Coronary artery (tissue), 2 donors: Measurements from ENCODE around the gene JAG1.
A peak's percentile ranks its signal among the peaks of the same experiment; 100 is the strongest.

Experiments
- DNase-seq: peaks from one replicate; pipeline ENCODE4 v3.0.0-alpha.2; 2017; ENCODE audit warnings: low spot score
- H3K27ac ChIP-seq, 2 donors: fragments of 200-600 bp; sonication (generic); one replicate each; pipeline ENCODE4 v1.5.1; 2016 to 2019
- H3K4me3 ChIP-seq: fragments of 200-600 bp; sonication (generic); 2 replicates; pipeline ENCODE4 v1.5.1; 2016; ENCODE audit warnings: mild to moderate bottlenecking, moderate library complexity
- CTCF ChIP-seq: fragments of 200-600 bp; sonication (generic); IDR thresholded peaks from one replicate; pipeline ENCODE4 v1.5.1; 2019; ENCODE audit warnings: antibody characterized with exemption

JAG1 gene

DNA sequence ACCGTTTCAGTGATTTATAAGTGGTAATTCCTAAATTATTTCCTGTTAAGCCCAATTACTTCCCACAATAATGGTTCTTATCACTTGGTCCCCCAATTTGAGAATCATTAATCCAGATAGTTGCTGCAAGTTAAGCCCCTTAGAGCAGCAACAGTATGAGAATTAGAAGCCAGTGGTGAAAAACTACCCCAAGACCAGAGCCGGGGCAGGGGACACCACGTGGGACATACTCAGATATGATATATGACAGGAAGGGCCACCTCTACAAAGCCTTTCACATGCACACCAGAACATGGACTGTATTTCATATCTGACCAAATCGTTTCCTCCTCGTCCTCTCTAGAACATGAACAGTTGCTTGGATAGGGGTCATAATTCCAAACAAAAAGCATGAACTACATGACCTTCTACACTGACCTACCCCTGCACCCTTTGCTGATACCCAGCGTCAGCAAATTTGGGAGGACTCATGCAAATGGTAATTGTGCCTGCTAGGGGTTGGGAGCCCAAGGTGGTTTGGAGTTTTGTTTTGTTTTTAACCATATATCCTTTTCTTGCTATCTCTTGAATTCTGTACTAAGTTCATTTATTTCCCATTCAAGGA lies 3.9 kb downstream of the JAG1 start:
- no peak for TF ChIP-seq CTCF
- Histone ChIP-seq H3K4me3 (peak overlapping the region; percentile 98), H3K27ac (peak overlapping the region; percentile 89 to 93)
- DNase-seq: no peak

GRCh38 chr20:10668677-10669368 lies 5.0 kb downstream of the JAG1 start:
- no peak for DNase-seq
- no peak for TF ChIP-seq CTCF

DNA sequence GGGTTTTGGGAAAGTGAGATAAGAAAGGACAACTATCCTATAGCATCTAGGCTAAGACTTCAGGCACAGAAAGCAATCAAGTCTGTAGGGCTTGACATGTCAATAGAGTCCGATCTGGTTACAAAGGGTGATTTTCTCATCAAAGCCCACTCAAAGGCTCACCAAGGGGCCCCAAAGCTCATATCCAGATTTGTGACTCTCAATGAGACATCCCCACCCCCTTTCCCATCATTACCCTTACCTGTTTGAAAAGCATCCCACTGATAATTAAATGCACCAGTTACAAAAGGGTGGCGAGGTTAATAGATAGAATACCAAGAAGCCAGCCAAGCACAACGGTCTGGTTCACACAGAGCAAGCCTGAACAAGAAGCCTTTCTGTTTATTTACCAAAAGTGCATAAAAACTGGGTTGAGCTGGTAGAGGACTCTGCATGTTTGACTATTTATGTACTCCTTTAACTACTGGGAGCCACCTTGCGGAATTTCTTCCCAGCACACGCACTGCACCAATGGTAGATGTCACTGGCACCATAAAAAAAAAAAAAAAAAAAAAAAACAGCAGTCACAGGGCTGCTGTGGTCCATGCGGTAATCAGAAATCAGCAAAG lies 6.1 kb downstream of the JAG1 start:
- peak overlapping the region; percentile 98 for H3K4me3 ChIP-seq
- DNase-seq: peak; percentile 43
- TF ChIP-seq CTCF: no peak
- H3K27ac ChIP-seq: peak overlapping the region; percentile 89 to 92

More at GRCh38 chr20:10668677-10669368, 5.0 kb downstream of the JAG1 start:
- Histone ChIP-seq H3K4me3 (peak overlapping the region; percentile 98), H3K27ac (peak overlapping the region; percentile 81 to 89)

- peak overlapping the region; percentile 89 to 92 for H3K27ac ChIP-seq
- DNase-seq: peak; percentile 78
- peak overlapping the region; percentile 98 for H3K4me3 ChIP-seq
Measured at GRCh38 chr20:10667077-10667401, 6.8 kb downstream of the JAG1 start.

GRCh38 chr20:10666221-10667076 lies 7.3 kb downstream of the JAG1 start:
- H3K4me3 ChIP-seq: peak overlapping the region; percentile 98
- peak; percentile 60 for DNase-seq
- H3K27ac ChIP-seq: peak overlapping the region; percentile 89 to 92
- no peak for TF ChIP-seq CTCF

More at GRCh38 chr20:10667077-10667401, 6.8 kb downstream of the JAG1 start:
- TF ChIP-seq CTCF: no peak

DNA sequence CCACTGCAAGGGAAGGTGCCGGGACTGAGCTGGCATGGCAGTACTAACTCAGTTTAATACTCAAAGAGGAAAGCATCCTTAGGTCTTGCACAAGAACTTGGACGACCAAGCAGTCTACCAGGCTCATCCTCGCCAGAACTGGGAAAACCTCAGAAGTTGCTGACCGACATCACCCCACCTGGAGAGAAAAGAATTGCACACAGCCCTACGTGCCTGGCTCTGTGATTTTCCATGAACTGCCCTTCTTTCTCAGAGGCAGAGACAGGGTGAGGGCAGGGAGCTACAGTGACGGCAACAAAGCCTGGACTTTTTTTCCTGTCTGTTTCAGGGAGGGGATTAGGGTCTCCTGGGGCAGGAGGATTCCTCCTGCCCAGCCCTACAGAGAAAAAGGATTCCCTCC lies 8.0 kb downstream of the JAG1 start:
- peak overlapping the region; percentile 89 to 92 for H3K27ac ChIP-seq
- peak; percentile 76 for DNase-seq
- H3K4me3 ChIP-seq: peak overlapping the region; percentile 98
- TF ChIP-seq CTCF: no peak
